Mucosa of rectum (tissue), 2 donors: Measurements from ENCODE around the gene SLC30A9.

ENCODE experiments used
- H3K27ac ChIP-seq, 2 donors: one replicate each; pipeline ENCODE4 v1.7.0; 2013; ENCODE audit warnings: inconsistent platforms in 2 of 2, low read depth in 2 of 2, low read length in 2 of 2
- H3K27me3 ChIP-seq, 2 donors: one replicate each; pipeline ENCODE4 v1.7.0; 2013; ENCODE audit warnings: low read length in 2 of 2; ENCODE audit not compliant: control insufficient read depth in 2 of 2, insufficient read depth in 2 of 2
- H3K36me3 ChIP-seq, 2 donors: one replicate each; pipeline ENCODE4 v1.7.0; 2013; ENCODE audit warnings: low read length in 2 of 2; ENCODE audit not compliant: control insufficient read depth in 2 of 2, insufficient read depth in 2 of 2
- H3K4me1 ChIP-seq, 2 donors: one replicate each; pipeline ENCODE4 v1.7.0; 2013; ENCODE audit warnings: low read length in 2 of 2, mild to moderate bottlenecking in 1 of 2; ENCODE audit not compliant: control insufficient read depth in 2 of 2, insufficient read depth in 2 of 2
- H3K4me3 ChIP-seq, 2 donors: one replicate each; pipeline ENCODE4 v1.7.0; 2013; ENCODE audit warnings: low read length in 2 of 2
- H3K9ac ChIP-seq, 2 donors: one replicate each; pipeline ENCODE4 v1.7.0; 2013; ENCODE audit warnings: low read length in 2 of 2, low read depth in 1 of 2, mild to moderate bottlenecking in 1 of 2
- H3K9me3 ChIP-seq, 2 donors: one replicate each; pipeline ENCODE4 v1.7.0; 2013; ENCODE audit warnings: low read length in 2 of 2; ENCODE audit not compliant: control insufficient read depth in 2 of 2
- donor health status: healthy.
- donor health status: Normal muscosa, but diverticular disease.

The SLC30A9 gene

GRCh38 chr4:42122237-42122636, 131.9 kb downstream of the SLC30A9 start:
- no peaks in the 10 kb centered on the region for H3K4me1 ChIP-seq
- H3K9me3 ChIP-seq = no peaks in the 10 kb centered on the region
- no peaks in the 10 kb centered on the region for H3K27me3 ChIP-seq
- no peak overlapping the region for H3K4me3 ChIP-seq
- no peak overlapping the region for H3K9ac ChIP-seq
- no peak overlapping the region for H3K27ac ChIP-seq
- H3K36me3 ChIP-seq = no peaks in the 10 kb centered on the region

GRCh38 chr4:42123071-42123644, 132.8 kb downstream of the SLC30A9 start:
- Histone ChIP-seq H3K27me3 (no peaks in the 10 kb centered on the region), H3K9me3 (no peaks in the 10 kb centered on the region), H3K4me1 (no peaks in the 10 kb centered on the region)

GRCh38 chr4:42132099-42132498, 141.8 kb downstream of the SLC30A9 start:
- no peak overlapping the region for H3K9ac ChIP-seq
- no peaks in the 10 kb centered on the region for H3K9me3 ChIP-seq
- no peaks in the 10 kb centered on the region for H3K36me3 ChIP-seq
- no peak overlapping the region for H3K4me3 ChIP-seq
- H3K27ac ChIP-seq = no peak overlapping the region
- no peaks in the 10 kb centered on the region for H3K27me3 ChIP-seq
- H3K4me1 ChIP-seq = no peaks in the 10 kb centered on the region

More at GRCh38 chr4:42123071-42123644, 132.8 kb downstream of the SLC30A9 start:
- no peaks in the 10 kb centered on the region for H3K36me3 ChIP-seq
- no peak overlapping the region for H3K27ac ChIP-seq
- H3K4me3 ChIP-seq = no peak overlapping the region
- no peak overlapping the region for H3K9ac ChIP-seq

- Histone ChIP-seq H3K27me3 (no peaks in the 10 kb centered on the region), H3K4me3 (no peak overlapping the region), H3K9ac (no peak overlapping the region), H3K4me1 (no peaks in the 10 kb centered on the region), H3K9me3 (no peaks in the 10 kb centered on the region), H3K36me3 (no peaks in the 10 kb centered on the region), H3K27ac (no peak overlapping the region)
These were observed 142.7 kb downstream of the SLC30A9 start for GRCh38 chr4:42133006-42133405.

- H3K36me3 ChIP-seq = no peaks in the 10 kb centered on the region
- H3K27ac ChIP-seq = no peak overlapping the region
- no peak overlapping the region for H3K4me3 ChIP-seq
- no peak overlapping the region for H3K9ac ChIP-seq
- no peaks in the 10 kb centered on the region for H3K4me1 ChIP-seq
- no peaks in the 10 kb centered on the region for H3K9me3 ChIP-seq
- no peaks in the 10 kb centered on the region for H3K27me3 ChIP-seq
These were observed 146.0 kb downstream of the SLC30A9 start for GRCh38 chr4:42136371-42136770.
